GM12892 (cell line): ENCODE measurements around the gene RASSF8.

Experiments
- POLR2A ChIP-seq: IDR thresholded peaks from 2 replicates; pipeline ENCODE4 v1.6.1; 2011; ENCODE audit warnings: low read depth, low read length, control low read depth
- POLR2AphosphoS5 ChIP-seq: IDR thresholded peaks from 2 replicates; pipeline ENCODE4 v1.6.1; 2011; ENCODE audit warnings: low read depth, low read length, control low read depth

GRCh38 chr12:26126340-26127284 is 168.1 kb downstream of the RASSF8 start:
- no peak for TF ChIP-seq POLR2A
- TF ChIP-seq POLR2AphosphoS5 = no peak
